GM12801 (cell line): ENCODE data around the gene HERC6.

Experiments used
- TF ChIP-seq, protein P1 (sequence below): IDR thresholded peaks from one replicate; pipeline ENCODE4 v1.5.1; 2011; ENCODE audit warnings: control low read depth; ENCODE audit not compliant: insufficient read length; ENCODE audit errors: extremely low read depth

Gene HERC6

GRCh38 chr4:88422403-88422802, 43.8 kb downstream of the HERC6 start:
- TF ChIP-seq, protein P1, sequence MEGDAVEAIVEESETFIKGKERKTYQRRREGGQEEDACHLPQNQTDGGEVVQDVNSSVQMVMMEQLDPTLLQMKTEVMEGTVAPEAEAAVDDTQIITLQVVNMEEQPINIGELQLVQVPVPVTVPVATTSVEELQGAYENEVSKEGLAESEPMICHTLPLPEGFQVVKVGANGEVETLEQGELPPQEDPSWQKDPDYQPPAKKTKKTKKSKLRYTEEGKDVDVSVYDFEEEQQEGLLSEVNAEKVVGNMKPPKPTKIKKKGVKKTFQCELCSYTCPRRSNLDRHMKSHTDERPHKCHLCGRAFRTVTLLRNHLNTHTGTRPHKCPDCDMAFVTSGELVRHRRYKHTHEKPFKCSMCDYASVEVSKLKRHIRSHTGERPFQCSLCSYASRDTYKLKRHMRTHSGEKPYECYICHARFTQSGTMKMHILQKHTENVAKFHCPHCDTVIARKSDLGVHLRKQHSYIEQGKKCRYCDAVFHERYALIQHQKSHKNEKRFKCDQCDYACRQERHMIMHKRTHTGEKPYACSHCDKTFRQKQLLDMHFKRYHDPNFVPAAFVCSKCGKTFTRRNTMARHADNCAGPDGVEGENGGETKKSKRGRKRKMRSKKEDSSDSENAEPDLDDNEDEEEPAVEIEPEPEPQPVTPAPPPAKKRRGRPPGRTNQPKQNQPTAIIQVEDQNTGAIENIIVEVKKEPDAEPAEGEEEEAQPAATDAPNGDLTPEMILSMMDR, result no peak

DNA sequence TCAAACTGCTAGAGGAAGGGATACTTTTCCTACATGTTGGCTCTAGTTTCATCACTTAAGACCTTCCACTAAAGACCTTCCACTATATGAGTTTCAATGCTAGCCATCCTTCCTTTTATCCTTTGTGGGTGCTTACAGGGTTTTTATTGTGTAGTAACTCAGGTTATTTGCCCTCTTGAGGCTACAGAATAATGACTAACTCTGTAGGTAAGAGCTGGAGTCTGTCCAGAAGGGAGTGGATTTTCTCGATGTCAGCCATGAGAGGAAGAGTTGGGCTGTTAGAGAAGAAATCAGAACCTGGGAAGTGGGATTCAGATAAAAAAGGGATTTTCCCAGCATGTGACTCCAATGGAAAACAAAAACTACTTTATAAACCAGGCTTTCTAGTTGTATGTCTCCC, 50.7 kb downstream of the HERC6 start:
- TF ChIP-seq, protein P1, result no peak

- TF ChIP-seq, protein P1, result no peak
Observed at GRCh38 chr4:88435987-88436693, 57.5 kb downstream of the HERC6 start.

DNA sequence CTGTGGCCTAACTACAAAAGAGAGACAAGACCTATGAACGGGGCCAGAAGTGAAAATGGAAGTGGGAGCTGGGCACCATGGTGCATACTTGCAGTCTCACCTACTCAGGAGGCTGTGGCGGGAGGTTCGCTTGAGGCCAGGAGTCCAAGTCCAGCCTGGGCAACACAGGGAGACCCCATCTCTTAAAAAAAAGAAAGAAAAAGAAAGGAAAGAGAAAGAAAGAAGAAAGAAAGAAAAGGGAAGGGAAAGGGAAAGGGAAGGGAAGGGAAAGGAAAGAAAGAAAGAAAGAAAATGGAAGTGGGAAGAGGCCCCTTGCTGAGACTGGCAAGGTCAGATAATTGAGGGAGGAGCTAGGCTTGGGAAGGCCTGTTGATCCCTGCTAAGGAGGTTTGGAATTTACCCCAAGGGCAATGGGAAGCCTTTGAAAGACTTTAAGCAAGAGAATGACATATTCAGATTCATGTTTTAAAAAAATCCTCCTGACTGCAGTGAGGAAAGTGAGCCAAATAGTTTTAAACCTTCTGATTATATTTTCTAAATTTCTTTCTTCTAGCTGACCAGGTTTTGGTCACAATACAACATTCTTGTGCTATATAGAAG, 60.6 kb downstream of the HERC6 start:
- TF ChIP-seq, protein P1, result no peak

GRCh38 chr4:88440146-88440545, 61.5 kb downstream of the HERC6 start:
- TF ChIP-seq, protein P1, result no peak

DNA sequence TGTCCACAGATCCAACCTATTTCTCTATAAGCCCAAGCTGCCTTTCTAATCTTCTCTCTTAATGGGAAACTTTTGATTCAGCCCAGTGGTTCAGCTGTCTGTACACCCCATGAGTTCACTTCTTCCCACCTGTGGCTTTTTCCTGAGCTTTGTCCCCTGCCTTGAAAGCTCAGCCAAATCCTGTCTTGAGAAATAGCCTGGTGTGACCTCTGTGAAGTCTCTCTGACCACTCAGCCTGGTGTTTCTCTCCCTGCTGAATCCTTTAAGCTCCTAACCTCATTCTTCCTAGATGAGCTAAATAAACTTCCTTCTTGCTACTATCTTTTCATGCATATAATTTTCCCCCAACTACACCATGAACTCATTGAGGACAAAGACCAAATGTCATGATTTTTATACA, 63.0 kb downstream of the HERC6 start:
- TF ChIP-seq, protein P1, result no peak

DNA sequence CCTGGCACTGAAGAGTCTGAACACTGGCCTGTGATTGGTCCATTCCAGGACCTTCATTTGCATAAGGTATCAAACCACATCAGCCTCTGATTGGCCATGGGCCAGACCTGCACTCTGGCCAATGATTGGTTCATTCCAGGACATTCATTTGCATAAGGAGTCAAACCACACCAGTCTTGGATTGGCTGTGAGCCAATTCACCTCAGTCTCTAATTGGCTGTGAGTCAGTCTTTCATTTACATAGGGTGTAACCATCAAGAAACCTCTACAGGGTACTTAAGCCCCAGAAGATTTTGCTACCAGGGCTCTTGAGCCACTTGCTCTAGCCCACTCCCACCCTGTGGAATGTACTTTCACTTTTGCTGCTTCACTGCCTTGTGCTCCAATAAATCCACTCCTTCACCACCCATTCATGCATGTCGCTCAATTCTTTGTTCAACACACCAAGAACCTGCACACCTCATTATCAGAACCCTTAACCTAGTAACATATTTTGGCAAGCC, 64.1 kb downstream of the HERC6 start:
- TF ChIP-seq, protein P1, result no peak
